ENCODE results near the gene PLEKHA8. TPM values are rescaled to one million over a fixed set of nuclear protein-coding genes. Genes with fewer than 3 reads are reported as not detected.

Gene PLEKHA8
- total RNA-seq, 1 donor from 2014 or later: 13.0 TPM

- no peak for DNase-seq (ENCODE audit: low spot score)
These were observed 5.2 kb upstream of the PLEKHA8 start for GRCh38 chr7:30022991-30023390.

GRCh38 chr7:30023524-30023923, 4.7 kb upstream of the PLEKHA8 start:
- no peak for DNase-seq (ENCODE audit: low spot score)

GRCh38 chr7:30026229-30027064, 1.8 kb upstream of the PLEKHA8 start, which contains the start of gene FKBP14:
FKBP14 (minus strand) TSS chr7:30026702; CDS start chr7:30026508, 194 bp downstream.
- DNase-seq (ENCODE audit: low spot score): peak; percentile 100

- DNase-seq (ENCODE audit: low spot score): no peak
These were observed 1.2 kb upstream of the PLEKHA8 start for GRCh38 chr7:30027065-30027456.

GRCh38 chr7:30027740-30028215, 434 bp upstream of the PLEKHA8 start:
- DNase-seq (ENCODE audit: low spot score): no peak

GRCh38 chr7:30028749-30029635, 780 bp downstream of the PLEKHA8 start:
- peak; percentile 62 for DNase-seq (ENCODE audit: low spot score)

GRCh38 chr7:30029696-30030095, 1.5 kb downstream of the PLEKHA8 start:
- no peak for DNase-seq (ENCODE audit: low spot score)

- no peak for DNase-seq (ENCODE audit: low spot score)
These were observed 4.3 kb downstream of the PLEKHA8 start for GRCh38 chr7:30032310-30033125.

GRCh38 chr7:30034501-30034900, 6.3 kb downstream of the PLEKHA8 start:
- no peak for DNase-seq (ENCODE audit: low spot score)

GRCh38 chr7:30036220-30036619, 8.0 kb downstream of the PLEKHA8 start:
- DNase-seq (ENCODE audit: low spot score): no peak

- DNase-seq (ENCODE audit: low spot score): peak; percentile 37
These were observed 10.2 kb downstream of the PLEKHA8 start for GRCh38 chr7:30038196-30038980.

- no peak for DNase-seq (ENCODE audit: low spot score)
These were observed 12.7 kb downstream of the PLEKHA8 start for GRCh38 chr7:30040938-30041337.

- DNase-seq (ENCODE audit: low spot score): peak; percentile 40
These were observed 13.5 kb downstream of the PLEKHA8 start for GRCh38 chr7:30041526-30042269.

GRCh38 chr7:30046127-30046770, 18.0 kb downstream of the PLEKHA8 start:
- DNase-seq (ENCODE audit: low spot score): no peak

- no peak for DNase-seq (ENCODE audit: low spot score)
These were observed 18.9 kb downstream of the PLEKHA8 start for GRCh38 chr7:30047124-30047523.

GRCh38 chr7:30048582-30048981, 20.4 kb downstream of the PLEKHA8 start:
- DNase-seq (ENCODE audit: low spot score): no peak

GRCh38 chr7:30049173-30049572, 21.0 kb downstream of the PLEKHA8 start:
- no peak for DNase-seq (ENCODE audit: low spot score)

- no peak for DNase-seq (ENCODE audit: low spot score)
These were observed 24.9 kb downstream of the PLEKHA8 start for GRCh38 chr7:30053068-30053467.

GRCh38 chr7:30057741-30058140, 29.5 kb downstream of the PLEKHA8 start:
- DNase-seq (ENCODE audit: low spot score): no peak

Measured in umbilical cord (tissue), 2 donors.